Calu3 (cell line): ENCODE measurements around the gene SYT17. TPM values are rescaled to one million over a fixed set of nuclear protein-coding genes. Genes with fewer than 3 reads are reported as not detected.
A peak's percentile ranks its signal among the peaks of the same experiment; 100 is the strongest.

ENCODE experiments used
- BruUV-seq: library from RNA; stranded (reverse); fragments of 400-500 nt; replicated peaks from 2 replicates; lab custom pipeline; 2021; lab: Mats Ljungman, UMichigan
- CTCF ChIA-PET: fragments of 300-600 bp; sonication (Branson Sonifier 250); formaldehyde crosslinking; loops from one replicate; lab custom pipeline; 2022; ENCODE audit warnings: antibody characterized with exemption; lab: Charles Lee
- DNase-seq: peaks from one replicate; pipeline ENCODE4 v3.0.0; 2022
- H3K27ac Mint-ChIP-seq: one replicate; pipeline ENCODE4 v1.8.0; 2022; ENCODE audit warnings: mixed read lengths; ENCODE audit not compliant: unreplicated experiment
- H3K27me3 Mint-ChIP-seq: one replicate; pipeline ENCODE4 v1.8.0; 2022; ENCODE audit warnings: mixed read lengths; ENCODE audit not compliant: unreplicated experiment
- H3K36me3 Mint-ChIP-seq: one replicate; pipeline ENCODE4 v1.8.0; 2022; ENCODE audit warnings: mild to moderate bottlenecking, moderate library complexity, mixed read lengths; ENCODE audit not compliant: insufficient read depth, unreplicated experiment
- H3K4me1 Mint-ChIP-seq: one replicate; pipeline ENCODE4 v1.8.0; 2022; ENCODE audit warnings: mild to moderate bottlenecking, low read depth, mixed read lengths; ENCODE audit not compliant: unreplicated experiment
- H3K4me3 Mint-ChIP-seq: one replicate; pipeline ENCODE4 v1.8.0; 2022; ENCODE audit warnings: mild to moderate bottlenecking, low read depth, moderate library complexity, mixed read lengths; ENCODE audit not compliant: unreplicated experiment
- H3K9me3 Mint-ChIP-seq: one replicate; pipeline ENCODE4 v1.8.0; 2022; ENCODE audit warnings: low read depth, mixed read lengths; ENCODE audit not compliant: unreplicated experiment
- intact Hi-C: fragments of 100-400 bp; cut with micrococcal nuclease; formaldehyde crosslinking; loops from one replicate; pipeline ENCODE4 v1.10.0; 2022; ENCODE audit not compliant: unreplicated experiment
- total RNA-seq: library from RNA; stranded (reverse); gene quantifications from 2 replicates; pipeline ENCODE4 v1.2.3, GENCODE V29; 2022
- TF ChIP-seq, protein P1 (sequence below): fragments of 200-600 bp; IDR thresholded peaks from one replicate; pipeline ENCODE4 v1.8.0; 2022; ENCODE audit warnings: antibody characterized with exemption; ENCODE audit not compliant: unreplicated experiment

The SYT17 gene
- total RNA-seq, 1 experiment from 2014 or later: 10.6 TPM

DNA sequence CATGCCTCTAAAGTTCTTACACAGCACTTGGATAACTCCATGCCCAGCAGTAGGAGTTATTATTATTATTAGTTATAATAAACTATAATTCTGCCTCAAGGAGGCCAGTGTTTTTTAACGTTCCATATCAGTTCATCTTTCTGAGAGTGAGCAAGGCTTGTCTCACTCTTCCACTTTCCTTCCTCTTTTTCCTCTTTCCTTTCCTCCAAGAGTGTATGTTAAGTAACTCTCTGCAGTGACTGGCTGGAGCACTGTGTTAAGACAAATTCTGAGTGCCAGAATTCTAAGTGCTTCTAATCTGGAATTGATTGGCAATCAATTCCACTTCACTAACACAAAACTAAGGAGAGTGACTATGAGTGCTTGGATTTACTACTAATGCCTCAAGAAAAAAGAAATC lies 133.9 kb downstream of the SYT17 start:
- Mint-ChIP-seq H3K9me3 (no peaks in the 10 kb centered on the region), H3K27me3 (peaks cover 29% of the 10 kb centered on the region), H3K4me3 (no peak overlapping the region), H3K27ac (no peak overlapping the region), H3K4me1 (no peaks in the 10 kb centered on the region), H3K36me3 (no peaks in the 10 kb centered on the region)
- TF ChIP-seq, protein P1, sequence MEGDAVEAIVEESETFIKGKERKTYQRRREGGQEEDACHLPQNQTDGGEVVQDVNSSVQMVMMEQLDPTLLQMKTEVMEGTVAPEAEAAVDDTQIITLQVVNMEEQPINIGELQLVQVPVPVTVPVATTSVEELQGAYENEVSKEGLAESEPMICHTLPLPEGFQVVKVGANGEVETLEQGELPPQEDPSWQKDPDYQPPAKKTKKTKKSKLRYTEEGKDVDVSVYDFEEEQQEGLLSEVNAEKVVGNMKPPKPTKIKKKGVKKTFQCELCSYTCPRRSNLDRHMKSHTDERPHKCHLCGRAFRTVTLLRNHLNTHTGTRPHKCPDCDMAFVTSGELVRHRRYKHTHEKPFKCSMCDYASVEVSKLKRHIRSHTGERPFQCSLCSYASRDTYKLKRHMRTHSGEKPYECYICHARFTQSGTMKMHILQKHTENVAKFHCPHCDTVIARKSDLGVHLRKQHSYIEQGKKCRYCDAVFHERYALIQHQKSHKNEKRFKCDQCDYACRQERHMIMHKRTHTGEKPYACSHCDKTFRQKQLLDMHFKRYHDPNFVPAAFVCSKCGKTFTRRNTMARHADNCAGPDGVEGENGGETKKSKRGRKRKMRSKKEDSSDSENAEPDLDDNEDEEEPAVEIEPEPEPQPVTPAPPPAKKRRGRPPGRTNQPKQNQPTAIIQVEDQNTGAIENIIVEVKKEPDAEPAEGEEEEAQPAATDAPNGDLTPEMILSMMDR: no peak
- DNase-seq: no peak
- CTCF ChIA-PET: no interaction called here
- no TSS peak for BruUV-seq
- intact Hi-C loops: no loop called here

DNA sequence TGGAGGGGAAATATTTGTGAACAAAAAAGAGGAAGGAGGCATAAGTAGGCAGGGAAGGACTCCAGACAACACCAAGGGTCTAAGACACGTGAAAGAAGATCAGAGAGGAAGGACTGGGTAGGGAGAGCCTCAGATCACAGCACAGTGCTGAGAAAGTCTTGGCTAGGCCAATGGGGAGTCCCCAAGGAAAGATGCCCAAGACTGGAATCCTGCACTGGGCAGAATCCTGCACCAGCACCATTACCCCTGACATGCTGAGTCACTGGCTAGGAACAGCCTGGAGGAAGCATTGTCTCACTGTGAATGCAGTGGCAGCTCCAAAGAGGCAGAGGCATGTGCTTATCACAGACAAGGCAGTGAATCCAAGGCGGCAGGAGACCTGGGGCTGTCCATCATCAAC lies 136.7 kb downstream of the SYT17 start:
- CTCF ChIA-PET: no interaction called here
- BruUV-seq: no TSS peak
- intact Hi-C loops: no loop called here
- DNase-seq: no peak
- Mint-ChIP-seq H3K27me3 (peaks cover 12% of the 10 kb centered on the region), H3K4me1 (no peaks in the 10 kb centered on the region), H3K27ac (no peak overlapping the region), H3K4me3 (no peak overlapping the region), H3K9me3 (no peaks in the 10 kb centered on the region), H3K36me3 (no peaks in the 10 kb centered on the region)
- TF ChIP-seq, protein P1: no peak

DNA sequence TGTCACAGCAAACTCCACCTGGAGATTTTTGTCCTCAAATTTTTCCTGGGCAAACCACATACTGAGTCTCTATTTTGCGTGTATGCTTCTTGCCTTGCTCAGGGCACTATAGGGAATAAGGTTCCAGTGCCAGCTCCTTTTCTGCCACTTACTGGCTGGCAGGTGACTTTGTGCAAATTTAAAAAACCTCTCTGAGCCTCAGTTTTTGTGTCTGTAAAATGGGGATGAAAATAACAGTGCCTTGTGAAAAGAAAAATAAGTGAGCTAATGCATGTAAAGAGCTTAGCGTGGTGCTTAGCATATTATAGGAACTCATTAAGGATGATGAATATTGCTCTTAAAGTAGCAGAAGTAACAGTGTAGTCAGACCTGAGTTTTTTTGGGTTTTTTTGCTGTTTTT lies 137.4 kb downstream of the SYT17 start:
- no TSS peak for BruUV-seq
- Mint-ChIP-seq H3K27me3 (peaks cover 7% of the 10 kb centered on the region), H3K27ac (no peak overlapping the region), H3K4me1 (no peaks in the 10 kb centered on the region), H3K9me3 (no peaks in the 10 kb centered on the region), H3K4me3 (no peak overlapping the region), H3K36me3 (no peaks in the 10 kb centered on the region)
- CTCF ChIA-PET: no interaction called here
- intact Hi-C loops: no loop called here
- no peak for DNase-seq
- TF ChIP-seq, protein P1: no peak

DNA sequence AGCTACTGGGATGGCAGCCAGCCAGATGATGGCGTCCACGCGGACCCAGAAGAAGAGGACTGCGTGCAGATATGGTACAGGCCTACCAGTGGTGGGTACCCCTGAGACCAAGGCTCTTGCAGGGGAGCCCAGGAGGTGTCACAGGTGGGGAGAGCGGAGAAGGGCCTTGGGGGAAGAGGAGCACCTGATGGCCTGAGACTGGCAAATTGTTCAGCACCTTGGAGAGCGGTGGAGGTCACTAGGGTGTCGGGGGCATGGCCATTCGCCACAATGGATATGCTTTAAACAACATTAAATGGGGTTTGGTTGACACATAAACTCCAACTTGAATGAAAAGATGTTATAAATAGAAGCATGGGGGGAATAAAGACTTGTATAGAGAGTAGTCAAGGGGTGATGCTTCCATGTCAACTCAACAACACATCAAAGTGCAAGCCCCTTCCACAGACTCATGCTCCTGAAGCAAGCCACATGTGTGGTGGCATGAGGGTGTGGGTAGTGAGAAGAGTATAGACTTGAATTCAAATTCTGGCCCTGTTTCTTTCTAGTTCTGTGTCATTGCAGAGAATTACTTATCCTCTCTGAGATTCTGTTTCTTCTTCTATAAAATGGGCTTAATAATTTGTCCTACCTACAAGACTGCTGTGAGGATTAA lies 139.7 kb downstream of the SYT17 start:
- intact Hi-C loops: no loop called here
- Mint-ChIP-seq H3K4me3 (no peak overlapping the region), H3K9me3 (no peaks in the 10 kb centered on the region), H3K27ac (no peak overlapping the region), H3K27me3 (peaks cover 5% of the 10 kb centered on the region), H3K4me1 (no peaks in the 10 kb centered on the region), H3K36me3 (no peaks in the 10 kb centered on the region)
- TF ChIP-seq, protein P1: no peak
- CTCF ChIA-PET: no interaction called here
- peak; percentile 17 for DNase-seq
- BruUV-seq: no TSS peak
